ENCODE results near the gene BEND4. TPM values are rescaled to one million over a fixed set of nuclear protein-coding genes. Genes with fewer than 3 reads are reported as not detected.

The BEND4 gene
- total and polyA plus RNA-seq, 7 experiments from 2014 or later: 0.19 to 0.32 (median 0.27) TPM; not detected in 4

- Histone ChIP-seq H3K27me3 (ENCODE audit: control insufficient read depth in 2 of 2, insufficient read depth in 2 of 2, low read length in 2 of 2) (peaks cover 0 to 3% of the 10 kb centered on the region in 2 donors), H3K4me1 (ENCODE audit: control insufficient read depth in 2 of 2, insufficient read depth in 2 of 2, low read length in 2 of 2) (no peaks in the 10 kb centered on the region), H3K4me3 (ENCODE audit: low read length) (no peak overlapping the region), H3K27ac (ENCODE audit: low read depth, low read length) (no peak overlapping the region), H3K36me3 (ENCODE audit: control insufficient read depth in 2 of 3, insufficient read depth in 3 of 3, low read length in 3 of 3) (no peaks in the 10 kb centered on the region), H3K9me3 (ENCODE audit: control insufficient read depth in 2 of 3, low read length in 3 of 3) (no peaks in the 10 kb centered on the region)
- no peak overlapping the region for H3K4me3 Mint-ChIP-seq
- peaks cover 11 to 37% (median 16%) of the 10 kb centered on the region in 5 donors for H3K27me3 Mint-ChIP-seq
- CTCF ChIA-PET: no interaction called here
- ATAC-seq (no peak), DNase-seq (no peak)
- POLR2A ChIA-PET: no interaction called here
- H3K36me3 Mint-ChIP-seq: no peaks in the 10 kb centered on the region
- intact Hi-C loops (cut with micrococcal nuclease): no loop called here
- H3K4me1 Mint-ChIP-seq: no peaks in the 10 kb centered on the region
- no peaks in the 10 kb centered on the region for H3K9me3 Mint-ChIP-seq
- H3K27ac Mint-ChIP-seq: no peak overlapping the region
Measured at GRCh38 chr4:42142591-42142990, 9.9 kb downstream of the BEND4 start.

- ATAC-seq (no peak), DNase-seq (no peak)
- Histone ChIP-seq H3K36me3 (ENCODE audit: control insufficient read depth in 2 of 3, insufficient read depth in 3 of 3, low read length in 3 of 3) (no peaks in the 10 kb centered on the region), H3K27me3 (ENCODE audit: control insufficient read depth in 2 of 2, insufficient read depth in 2 of 2, low read length in 2 of 2) (peaks cover 0 to 3% of the 10 kb centered on the region in 2 donors), H3K4me3 (ENCODE audit: low read length) (no peak overlapping the region), H3K9me3 (ENCODE audit: control insufficient read depth in 2 of 3, low read length in 3 of 3) (no peaks in the 10 kb centered on the region), H3K27ac (ENCODE audit: low read depth, low read length) (no peak overlapping the region), H3K4me1 (ENCODE audit: control insufficient read depth in 2 of 2, insufficient read depth in 2 of 2, low read length in 2 of 2) (no peaks in the 10 kb centered on the region)
- ChIA-PET CTCF (no interaction called here), POLR2A (no interaction called here)
- Mint-ChIP-seq H3K36me3 (no peaks in the 10 kb centered on the region), H3K27me3 (peaks cover 0 to 18% (median 6%) of the 10 kb centered on the region in 5 donors), H3K4me3 (no peak overlapping the region), H3K9me3 (peaks cover 0 to 2% (median 0%) of the 10 kb centered on the region in 11 donors), H3K27ac (no peak overlapping the region), H3K4me1 (no peaks in the 10 kb centered on the region)
- intact Hi-C loops (cut with micrococcal nuclease): no loop called here
Measured at GRCh38 chr4:42136371-42136770, 16.1 kb downstream of the BEND4 start.

GRCh38 chr4:42133006-42133405 lies 19.4 kb downstream of the BEND4 start:
- intact Hi-C loops (cut with micrococcal nuclease): no loop called here
- Histone ChIP-seq H3K27me3 (ENCODE audit: control insufficient read depth in 2 of 2, insufficient read depth in 2 of 2, low read length in 2 of 2) (no peaks in the 10 kb centered on the region), H3K4me1 (ENCODE audit: control insufficient read depth in 2 of 2, insufficient read depth in 2 of 2, low read length in 2 of 2) (no peaks in the 10 kb centered on the region), H3K27ac (ENCODE audit: low read depth, low read length) (no peak overlapping the region), H3K9me3 (ENCODE audit: control insufficient read depth in 2 of 3, low read length in 3 of 3) (no peaks in the 10 kb centered on the region), H3K4me3 (ENCODE audit: low read length) (no peak overlapping the region), H3K36me3 (ENCODE audit: control insufficient read depth in 2 of 3, insufficient read depth in 3 of 3, low read length in 3 of 3) (no peaks in the 10 kb centered on the region)
- ChIA-PET CTCF (no interaction called here), POLR2A (no interaction called here)
- no peak for ATAC-seq
- Mint-ChIP-seq H3K9me3 (peaks cover 0 to 4% (median 0%) of the 10 kb centered on the region in 11 donors), H3K27me3 (peaks cover 0 to 11% (median 6%) of the 10 kb centered on the region in 5 donors), H3K36me3 (no peaks in the 10 kb centered on the region), H3K4me3 (no peak overlapping the region), H3K27ac (no peak overlapping the region), H3K4me1 (no peaks in the 10 kb centered on the region)
- DNase-seq: no peak

DNA sequence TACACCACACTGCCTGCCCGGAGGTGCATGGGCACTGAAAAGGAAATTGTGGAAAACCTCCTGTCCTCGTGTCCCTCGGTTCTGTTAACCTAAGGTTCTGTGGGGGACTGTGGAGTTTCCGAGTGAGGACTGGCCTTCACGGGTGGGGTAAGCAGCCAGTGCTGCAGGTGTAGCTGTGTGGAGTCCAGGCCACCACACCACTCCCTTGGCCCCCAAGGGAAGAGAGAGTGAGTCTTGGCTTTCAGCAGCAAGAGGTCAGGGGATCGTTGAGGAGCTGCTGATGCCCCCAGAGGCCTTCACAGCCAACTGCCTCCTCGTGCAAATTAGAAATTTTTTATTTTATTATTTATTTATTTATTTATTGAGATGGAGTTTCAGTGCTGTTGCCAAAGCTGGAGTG lies 20.4 kb downstream of the BEND4 start:
- Mint-ChIP-seq H3K4me3 (no peak overlapping the region), H3K36me3 (no peaks in the 10 kb centered on the region)
- intact Hi-C loops (cut with micrococcal nuclease): no loop called here

DNA sequence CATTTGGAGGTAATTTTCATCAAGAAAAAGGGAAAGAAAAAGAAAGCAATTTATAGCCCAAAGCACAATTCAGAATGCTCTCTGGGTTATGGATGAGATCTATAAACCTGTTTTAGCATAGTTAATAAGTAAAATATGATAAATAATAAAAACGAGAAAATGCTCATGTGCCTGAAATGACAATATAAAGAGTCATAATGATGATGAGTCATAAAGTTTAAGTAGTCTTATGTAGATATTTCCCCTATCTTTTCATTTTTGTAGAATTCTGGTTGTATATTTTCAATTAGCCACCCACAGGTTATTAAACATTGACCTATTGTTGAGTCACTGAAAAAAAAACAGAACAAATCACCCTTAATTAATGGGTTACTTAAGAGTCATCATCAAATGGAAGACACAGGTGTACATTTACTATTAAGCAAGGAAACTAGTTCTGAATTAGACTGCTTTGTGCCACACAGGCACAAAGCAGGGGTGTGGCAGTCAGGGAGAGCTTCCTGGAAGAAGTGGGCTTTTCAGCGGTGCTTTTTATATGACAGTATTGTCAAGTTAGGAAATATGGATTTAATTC lies 29.3 kb downstream of the BEND4 start:
- H3K9me3 ChIP-seq (ENCODE audit: control insufficient read depth in 2 of 3, low read length in 3 of 3): no peaks in the 10 kb centered on the region
- Mint-ChIP-seq H3K9me3 (no peaks in the 10 kb centered on the region), H3K4me3 (no peak overlapping the region), H3K27ac (no peak overlapping the region), H3K36me3 (no peaks in the 10 kb centered on the region), H3K4me1 (no peaks in the 10 kb centered on the region), H3K27me3 (peaks cover 3 to 27% (median 14%) of the 10 kb centered on the region in 5 donors)
- intact Hi-C loops (cut with micrococcal nuclease): no loop called here
- H3K4me3 ChIP-seq (ENCODE audit: low read length): no peak overlapping the region
- ChIA-PET CTCF (no interaction called here), POLR2A (no interaction called here)
- no peaks in the 10 kb centered on the region for H3K27me3 ChIP-seq (ENCODE audit: control insufficient read depth in 2 of 2, insufficient read depth in 2 of 2, low read length in 2 of 2)
- no peaks in the 10 kb centered on the region for H3K4me1 ChIP-seq (ENCODE audit: control insufficient read depth in 2 of 2, insufficient read depth in 2 of 2, low read length in 2 of 2)
- no peaks in the 10 kb centered on the region for H3K36me3 ChIP-seq (ENCODE audit: control insufficient read depth in 2 of 3, insufficient read depth in 3 of 3, low read length in 3 of 3)
- no peak for ATAC-seq
- DNase-seq: no peak
- no peak overlapping the region for H3K27ac ChIP-seq (ENCODE audit: low read depth, low read length)

More for the DNA sequence above, 20.4 kb downstream of the BEND4 start:
- no peaks in the 10 kb centered on the region for H3K9me3 ChIP-seq (ENCODE audit: control insufficient read depth in 2 of 3, low read length in 3 of 3)
- no peak for ATAC-seq
- H3K27me3 ChIP-seq (ENCODE audit: control insufficient read depth in 2 of 2, insufficient read depth in 2 of 2, low read length in 2 of 2): no peaks in the 10 kb centered on the region
- H3K4me1 ChIP-seq (ENCODE audit: control insufficient read depth in 2 of 2, insufficient read depth in 2 of 2, low read length in 2 of 2): no peaks in the 10 kb centered on the region
- H3K4me3 ChIP-seq (ENCODE audit: low read length): no peak overlapping the region
- ChIA-PET CTCF (no interaction called here), POLR2A (no interaction called here)
- no peaks in the 10 kb centered on the region for H3K36me3 ChIP-seq (ENCODE audit: control insufficient read depth in 2 of 3, insufficient read depth in 3 of 3, low read length in 3 of 3)
- Mint-ChIP-seq H3K27ac (no peak overlapping the region), H3K27me3 (peaks cover under 1 to 15% (median 6%) of the 10 kb centered on the region in 5 donors), H3K4me1 (no peaks in the 10 kb centered on the region), H3K9me3 (peaks cover 0 to 3% (median 0%) of the 10 kb centered on the region in 11 donors)
- H3K27ac ChIP-seq (ENCODE audit: low read depth, low read length): no peak overlapping the region
- no peak for DNase-seq

- H3K27ac ChIP-seq (ENCODE audit: low read depth, low read length): no peak overlapping the region
- peaks cover 3 to 27% (median 11%) of the 10 kb centered on the region in 5 donors for H3K27me3 Mint-ChIP-seq
- H3K4me1 ChIP-seq (ENCODE audit: control insufficient read depth in 2 of 2, insufficient read depth in 2 of 2, low read length in 2 of 2): no peaks in the 10 kb centered on the region
- H3K9me3 ChIP-seq (ENCODE audit: control insufficient read depth in 2 of 3, low read length in 3 of 3): no peaks in the 10 kb centered on the region
- CTCF ChIA-PET: no interaction called here
- no peaks in the 10 kb centered on the region for H3K36me3 Mint-ChIP-seq
- no peak overlapping the region for H3K4me3 Mint-ChIP-seq
- H3K4me3 ChIP-seq (ENCODE audit: low read length): no peak overlapping the region
- no peaks in the 10 kb centered on the region for H3K27me3 ChIP-seq (ENCODE audit: control insufficient read depth in 2 of 2, insufficient read depth in 2 of 2, low read length in 2 of 2)
- H3K9me3 Mint-ChIP-seq: no peaks in the 10 kb centered on the region
- no peak overlapping the region for H3K27ac Mint-ChIP-seq
- no peaks in the 10 kb centered on the region for H3K4me1 Mint-ChIP-seq
- POLR2A ChIA-PET: no interaction called here
- H3K36me3 ChIP-seq (ENCODE audit: control insufficient read depth in 2 of 3, insufficient read depth in 3 of 3, low read length in 3 of 3): no peaks in the 10 kb centered on the region
- intact Hi-C loops (cut with micrococcal nuclease): no loop called here
- no peak for ATAC-seq
- no peak for DNase-seq
Measured at GRCh38 chr4:42122237-42122636, 30.2 kb downstream of the BEND4 start.

- CTCF ChIA-PET: no interaction called here
- no peak overlapping the region for H3K27ac ChIP-seq (ENCODE audit: low read depth, low read length)
- Mint-ChIP-seq H3K27ac (no peak overlapping the region), H3K36me3 (no peaks in the 10 kb centered on the region), H3K4me3 (no peak overlapping the region), H3K27me3 (peaks cover 3 to 32% (median 19%) of the 10 kb centered on the region in 5 donors), H3K4me1 (no peaks in the 10 kb centered on the region), H3K9me3 (no peaks in the 10 kb centered on the region)
- no peaks in the 10 kb centered on the region for H3K27me3 ChIP-seq (ENCODE audit: control insufficient read depth in 2 of 2, insufficient read depth in 2 of 2, low read length in 2 of 2)
- POLR2A ChIA-PET: no interaction called here
- DNase-seq (no peak), ATAC-seq (no peak)
- H3K36me3 ChIP-seq (ENCODE audit: control insufficient read depth in 2 of 3, insufficient read depth in 3 of 3, low read length in 3 of 3): no peaks in the 10 kb centered on the region
- intact Hi-C loops (cut with micrococcal nuclease): no loop called here
- H3K4me1 ChIP-seq (ENCODE audit: control insufficient read depth in 2 of 2, insufficient read depth in 2 of 2, low read length in 2 of 2): no peaks in the 10 kb centered on the region
- H3K9me3 ChIP-seq (ENCODE audit: control insufficient read depth in 2 of 3, low read length in 3 of 3): no peaks in the 10 kb centered on the region
- H3K4me3 ChIP-seq (ENCODE audit: low read length): no peak overlapping the region
Measured at GRCh38 chr4:42119886-42120285, 32.6 kb downstream of the BEND4 start.

All from naive thymus-derived CD4-positive, alpha-beta T cell (primary cell).